Nephron (organoid): ENCODE data around the gene GPX2.
A peak's percentile ranks its signal among the peaks of the same experiment; 100 is the strongest.
"Not testable (repeated sequence)": the region's sequence is repeated elsewhere in the genome, so short reads cannot be mapped to it uniquely, and the experiment has no call there.

Source experiments
- H3K27ac Mint-ChIP-seq, 3 experiments: 2 replicates each; pipeline ENCODE4 v1.8.0; 2020; ENCODE audit warnings: mixed read lengths in 3 of 3, mild to moderate bottlenecking in 2 of 3, moderate library complexity in 1 of 3
- H3K27me3 Mint-ChIP-seq: 2 replicates; pipeline ENCODE4 v1.8.0; 2021; ENCODE audit warnings: low read depth, mild to moderate bottlenecking, moderate library complexity, mixed read lengths
- H3K36me3 Mint-ChIP-seq: 2 replicates; pipeline ENCODE4 v1.8.0; 2020; ENCODE audit warnings: low read depth, mixed read lengths
- H3K4me1 Mint-ChIP-seq: 2 replicates; pipeline ENCODE4 v1.8.0; 2020; ENCODE audit warnings: mixed read lengths
- H3K4me3 Mint-ChIP-seq, 3 experiments: 2 replicates each; pipeline ENCODE4 v1.8.0; 2020; ENCODE audit warnings: mild to moderate bottlenecking in 3 of 3, mixed read lengths in 3 of 3, moderate library complexity in 2 of 3
- H3K9me3 Mint-ChIP-seq: 2 replicates; pipeline ENCODE4 v1.8.0; 2020; ENCODE audit warnings: mixed read lengths
- TF ChIP-seq, protein P1 (sequence below), 3 experiments: fragments of 200-600 bp; sonication (generic); IDR thresholded peaks; one replicate each; pipeline ENCODE4 v1.5.0; 2021; ENCODE audit warnings: antibody characterized with exemption in 3 of 3; ENCODE audit not compliant: unreplicated experiment in 3 of 3

GPX2 gene

DNA sequence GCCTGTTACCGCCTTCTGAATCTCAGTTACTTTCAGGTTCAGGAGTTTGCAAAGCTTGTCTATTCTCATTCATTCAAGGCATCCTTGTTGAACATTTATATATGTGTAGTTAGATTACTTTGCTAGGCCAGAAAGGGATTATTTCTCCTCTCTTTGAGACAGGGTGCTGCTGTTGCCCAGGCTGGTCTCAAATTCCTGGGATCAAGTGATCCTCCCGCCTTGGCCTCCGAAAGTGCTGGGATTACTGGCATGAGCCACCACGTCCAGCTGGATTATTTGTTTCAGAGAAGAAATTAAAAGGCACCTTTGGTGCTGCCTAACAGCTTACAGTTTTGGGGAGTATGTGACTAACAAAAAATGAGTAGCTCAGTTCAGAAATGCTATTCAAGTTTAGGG, 27.5 kb downstream of the GPX2 start:
- H3K4me3 Mint-ChIP-seq = peak overlapping the region; percentile 85 to 90 (median 89)
- no peaks in the 10 kb centered on the region for H3K9me3 Mint-ChIP-seq
- H3K27me3 Mint-ChIP-seq = peaks cover 4% of the 10 kb centered on the region
- H3K36me3 Mint-ChIP-seq = no peaks in the 10 kb centered on the region
- TF ChIP-seq, protein P1, sequence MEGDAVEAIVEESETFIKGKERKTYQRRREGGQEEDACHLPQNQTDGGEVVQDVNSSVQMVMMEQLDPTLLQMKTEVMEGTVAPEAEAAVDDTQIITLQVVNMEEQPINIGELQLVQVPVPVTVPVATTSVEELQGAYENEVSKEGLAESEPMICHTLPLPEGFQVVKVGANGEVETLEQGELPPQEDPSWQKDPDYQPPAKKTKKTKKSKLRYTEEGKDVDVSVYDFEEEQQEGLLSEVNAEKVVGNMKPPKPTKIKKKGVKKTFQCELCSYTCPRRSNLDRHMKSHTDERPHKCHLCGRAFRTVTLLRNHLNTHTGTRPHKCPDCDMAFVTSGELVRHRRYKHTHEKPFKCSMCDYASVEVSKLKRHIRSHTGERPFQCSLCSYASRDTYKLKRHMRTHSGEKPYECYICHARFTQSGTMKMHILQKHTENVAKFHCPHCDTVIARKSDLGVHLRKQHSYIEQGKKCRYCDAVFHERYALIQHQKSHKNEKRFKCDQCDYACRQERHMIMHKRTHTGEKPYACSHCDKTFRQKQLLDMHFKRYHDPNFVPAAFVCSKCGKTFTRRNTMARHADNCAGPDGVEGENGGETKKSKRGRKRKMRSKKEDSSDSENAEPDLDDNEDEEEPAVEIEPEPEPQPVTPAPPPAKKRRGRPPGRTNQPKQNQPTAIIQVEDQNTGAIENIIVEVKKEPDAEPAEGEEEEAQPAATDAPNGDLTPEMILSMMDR (IDR thresholded peaks at IDR 0.05; ENCODE audit: unreplicated experiment in 3 of 3) = no peak
- peaks cover 28% of the 10 kb centered on the region for H3K4me1 Mint-ChIP-seq
- H3K27ac Mint-ChIP-seq = peak overlapping the region; percentile 80 to 92 (median 92)

DNA sequence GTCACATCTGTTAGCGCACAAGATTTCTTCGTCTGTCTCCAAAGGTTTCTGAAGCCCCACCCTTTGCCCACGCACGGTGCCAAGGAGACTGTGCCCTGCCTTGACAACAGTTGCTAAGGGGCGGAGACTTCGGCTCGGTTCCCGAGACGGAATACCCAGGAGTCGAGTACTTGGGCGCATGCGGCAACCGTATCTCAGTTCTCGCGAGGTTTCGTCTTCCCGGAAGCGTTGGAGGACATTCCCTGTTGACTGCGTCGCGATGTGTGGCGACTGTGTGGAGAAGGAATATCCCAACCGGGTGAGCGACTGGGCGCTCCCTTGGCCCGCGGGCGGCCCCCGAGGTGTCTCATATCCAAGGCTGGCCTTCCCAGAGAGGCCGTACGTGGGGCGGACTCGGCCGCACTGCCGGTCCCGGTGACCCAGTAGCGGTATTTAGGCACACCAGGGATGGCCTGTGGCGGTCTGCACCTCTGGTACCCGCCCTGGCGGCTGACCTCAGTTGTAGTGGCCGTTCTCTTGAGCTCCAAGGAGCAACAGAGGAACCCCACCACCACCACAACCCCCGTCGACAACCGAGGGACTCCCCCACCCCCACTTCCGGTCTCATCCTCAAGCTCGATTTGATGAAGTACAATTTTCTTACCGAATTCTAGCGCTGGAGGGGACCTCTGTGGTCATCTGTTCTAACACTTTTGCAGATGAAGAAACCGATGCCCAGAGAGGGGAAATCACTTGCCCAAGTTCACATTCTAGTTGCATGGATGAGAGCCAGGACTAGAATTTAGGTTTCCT, 28.1 kb downstream of the GPX2 start, which contains the start of gene CHURC1:
Gene CHURC1, plus strand, starts transcription at position 219 of the 792 bp plus-strand sequence. Its CDS starts 41 bp downstream, at position 260.
- no peaks in the 10 kb centered on the region for H3K9me3 Mint-ChIP-seq
- peak within 1 kb of the TSS; percentile 80 to 92 (median 92) for H3K27ac Mint-ChIP-seq
- H3K27me3 Mint-ChIP-seq = peaks cover 9% of the 10 kb centered on the region
- H3K36me3 Mint-ChIP-seq = no peaks in the 10 kb centered on the region
- peak within 1 kb of the TSS; percentile 85 to 90 (median 89) for H3K4me3 Mint-ChIP-seq
- TF ChIP-seq, protein P1 (IDR thresholded peaks at IDR 0.05; ENCODE audit: unreplicated experiment in 3 of 3) = no peak
- H3K4me1 Mint-ChIP-seq = peaks cover 28% of the 10 kb centered on the region

DNA sequence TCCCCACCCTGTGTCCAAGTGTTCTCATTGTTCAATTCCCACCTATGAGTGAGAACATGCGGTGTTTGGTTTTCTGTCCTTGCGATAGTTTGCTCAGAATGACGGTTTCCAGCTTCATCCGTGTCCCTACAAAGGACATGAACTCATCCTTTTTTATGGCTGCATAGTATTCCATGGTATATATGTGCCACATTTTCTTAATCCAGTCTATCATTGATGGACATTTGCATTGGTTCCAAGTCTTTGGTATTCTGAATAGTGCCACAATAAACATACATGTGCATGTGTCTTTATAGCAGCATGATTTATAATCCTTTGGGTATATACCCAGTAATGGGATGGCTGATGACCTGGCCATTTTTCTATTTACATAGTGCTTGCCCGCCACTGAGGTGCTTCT, 29.1 kb downstream of the GPX2 start:
- Mint-ChIP-seq H3K4me3 (peak overlapping the region; percentile 85 to 90 (median 89)), H3K4me1 (peaks cover 28% of the 10 kb centered on the region), H3K27ac (peak overlapping the region in 2 of 3 experiments; percentile 80 to 92)
- not testable (repeated sequence) for H3K36me3 Mint-ChIP-seq, H3K9me3 Mint-ChIP-seq, H3K27me3 Mint-ChIP-seq

DNA sequence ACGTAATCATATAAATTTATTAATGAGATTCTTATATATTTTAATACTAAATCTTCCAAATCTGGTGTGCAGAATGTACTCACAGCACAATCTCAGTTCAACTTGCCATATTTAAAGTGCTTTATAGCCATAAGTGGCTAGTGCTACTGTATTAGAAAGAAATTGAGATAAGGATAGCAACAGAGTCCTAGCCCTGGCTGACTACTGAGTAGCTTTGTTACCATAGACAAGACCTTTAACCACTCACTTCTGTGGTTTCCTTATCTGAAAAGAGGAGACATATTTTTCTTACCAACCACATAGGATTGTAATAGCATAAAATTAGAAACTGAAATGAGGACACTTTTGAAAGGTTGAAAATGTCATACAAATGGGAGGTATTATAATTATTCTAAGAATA, 30.3 kb downstream of the GPX2 start:
- TF ChIP-seq, protein P1 (IDR thresholded peaks at IDR 0.05; ENCODE audit: unreplicated experiment in 3 of 3) = no peak
- Mint-ChIP-seq H3K27me3 (peaks cover 9% of the 10 kb centered on the region), H3K36me3 (no peaks in the 10 kb centered on the region), H3K9me3 (no peaks in the 10 kb centered on the region), H3K27ac (no peak overlapping the region), H3K4me1 (peaks cover 24% of the 10 kb centered on the region), H3K4me3 (peak overlapping the region in 2 of 3 experiments; percentile 15 to 24)

DNA sequence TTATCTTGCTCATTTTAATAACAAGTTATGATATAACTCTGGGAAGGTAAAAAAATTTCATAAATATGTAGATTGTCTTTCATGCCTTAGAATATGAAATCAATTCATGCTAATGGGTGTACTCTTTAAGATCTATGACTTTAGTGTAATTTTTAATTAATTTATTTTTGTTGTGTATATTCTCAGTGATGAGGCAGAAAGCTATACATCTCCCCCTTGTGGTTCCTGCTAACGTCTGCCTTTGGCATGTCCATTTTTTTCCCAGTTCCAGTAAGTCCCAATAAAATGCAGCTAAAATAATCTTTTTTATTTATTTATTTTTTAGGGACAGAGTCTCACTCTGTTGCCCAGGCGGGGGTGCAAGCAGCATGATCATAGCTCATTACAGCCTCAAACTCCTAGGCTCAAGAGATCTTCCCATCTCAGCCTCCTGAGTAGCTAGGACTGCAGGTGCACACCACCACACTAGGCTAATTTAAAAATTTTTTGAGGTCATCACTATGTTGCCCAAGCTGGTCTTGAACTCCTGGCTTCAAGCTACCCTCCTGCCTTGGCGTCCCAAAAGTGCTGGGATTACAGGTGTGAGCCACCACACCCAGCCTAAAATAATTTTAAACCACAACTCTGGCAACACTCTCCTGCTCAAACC, 31.6 kb downstream of the GPX2 start:
- Mint-ChIP-seq H3K27ac (no peak overlapping the region), H3K9me3 (no peaks in the 10 kb centered on the region), H3K4me3 (no peak overlapping the region), H3K4me1 (peaks cover 21% of the 10 kb centered on the region), H3K27me3 (peaks cover 11% of the 10 kb centered on the region), H3K36me3 (no peaks in the 10 kb centered on the region)
- TF ChIP-seq, protein P1 (IDR thresholded peaks at IDR 0.05; ENCODE audit: unreplicated experiment in 3 of 3) = peak; percentile 57 to 66 (median 58)

DNA sequence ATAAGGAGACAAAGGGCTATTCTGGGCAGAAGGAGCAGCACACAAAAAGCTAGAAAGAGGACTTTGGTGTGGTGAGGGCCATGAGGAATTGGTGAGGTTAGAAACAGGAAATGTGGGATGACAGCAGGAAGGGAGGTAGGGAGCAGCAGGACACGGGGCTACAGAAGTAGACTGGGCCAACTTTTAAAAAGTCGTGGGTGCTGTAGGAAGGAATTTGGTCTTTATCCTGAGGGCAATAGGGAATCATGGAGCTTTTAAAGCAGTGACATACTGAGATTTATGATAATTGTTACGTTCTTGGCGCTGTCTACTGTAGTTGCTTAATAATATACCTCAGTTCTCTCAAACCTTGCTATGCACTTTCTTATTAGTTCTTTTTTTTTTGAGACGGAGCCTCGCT, 36.5 kb downstream of the GPX2 start:
- TF ChIP-seq, protein P1 (IDR thresholded peaks at IDR 0.05; ENCODE audit: unreplicated experiment in 3 of 3) = no peak
- Mint-ChIP-seq H3K27me3 (peaks cover 17% of the 10 kb centered on the region), H3K36me3 (no peaks in the 10 kb centered on the region), H3K27ac (peak overlapping the region in 1 of 3 experiments; percentile 26), H3K9me3 (no peaks in the 10 kb centered on the region), H3K4me3 (no peak overlapping the region), H3K4me1 (peaks cover 6% of the 10 kb centered on the region)
